ENCODE results near the gene ZNF385B. TPM values are rescaled to one million over a fixed set of nuclear protein-coding genes. Genes with fewer than 3 reads are reported as not detected.

Gene ZNF385B
- total RNA-seq, 1 donor from 2014 or later: 0.11 TPM

DNA sequence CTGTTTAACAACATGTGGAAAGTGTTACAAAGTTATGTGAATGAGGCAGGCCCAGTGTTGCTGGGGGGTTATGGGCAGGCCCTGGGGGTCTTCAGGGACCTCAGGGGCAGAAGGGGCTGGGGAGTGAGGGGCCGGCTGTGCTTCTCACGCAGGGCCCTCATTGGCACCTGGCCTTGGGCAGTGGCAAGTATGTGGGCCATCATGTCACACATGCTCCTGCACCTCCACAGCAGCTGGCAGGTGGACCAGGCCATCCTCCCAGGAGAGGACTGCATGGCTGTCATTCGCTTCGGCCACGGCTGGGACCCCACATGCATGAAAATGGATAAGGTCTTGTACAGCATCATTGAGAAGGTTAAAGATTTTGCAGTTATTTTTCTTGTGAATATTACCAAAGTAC, 47.4 kb downstream of the ZNF385B start:
- DNase-seq (ENCODE audit: low spot score in 2 of 2, unreplicated experiment in 2 of 2): no peak
- Mint-ChIP-seq H3K4me1 (no peaks in the 10 kb centered on the region), H3K9me3 (peaks cover 12% of the 10 kb centered on the region), H3K27ac (no peak overlapping the region), H3K27me3 (ENCODE audit: low read depth) (no peaks in the 10 kb centered on the region), H3K36me3 (peaks cover 4% of the 10 kb centered on the region), H3K4me3 (no peak overlapping the region)
- TF ChIP-seq, protein P1, sequence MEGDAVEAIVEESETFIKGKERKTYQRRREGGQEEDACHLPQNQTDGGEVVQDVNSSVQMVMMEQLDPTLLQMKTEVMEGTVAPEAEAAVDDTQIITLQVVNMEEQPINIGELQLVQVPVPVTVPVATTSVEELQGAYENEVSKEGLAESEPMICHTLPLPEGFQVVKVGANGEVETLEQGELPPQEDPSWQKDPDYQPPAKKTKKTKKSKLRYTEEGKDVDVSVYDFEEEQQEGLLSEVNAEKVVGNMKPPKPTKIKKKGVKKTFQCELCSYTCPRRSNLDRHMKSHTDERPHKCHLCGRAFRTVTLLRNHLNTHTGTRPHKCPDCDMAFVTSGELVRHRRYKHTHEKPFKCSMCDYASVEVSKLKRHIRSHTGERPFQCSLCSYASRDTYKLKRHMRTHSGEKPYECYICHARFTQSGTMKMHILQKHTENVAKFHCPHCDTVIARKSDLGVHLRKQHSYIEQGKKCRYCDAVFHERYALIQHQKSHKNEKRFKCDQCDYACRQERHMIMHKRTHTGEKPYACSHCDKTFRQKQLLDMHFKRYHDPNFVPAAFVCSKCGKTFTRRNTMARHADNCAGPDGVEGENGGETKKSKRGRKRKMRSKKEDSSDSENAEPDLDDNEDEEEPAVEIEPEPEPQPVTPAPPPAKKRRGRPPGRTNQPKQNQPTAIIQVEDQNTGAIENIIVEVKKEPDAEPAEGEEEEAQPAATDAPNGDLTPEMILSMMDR (IDR thresholded peaks at IDR 0.05; ENCODE audit: unreplicated experiment): no peak

DNA sequence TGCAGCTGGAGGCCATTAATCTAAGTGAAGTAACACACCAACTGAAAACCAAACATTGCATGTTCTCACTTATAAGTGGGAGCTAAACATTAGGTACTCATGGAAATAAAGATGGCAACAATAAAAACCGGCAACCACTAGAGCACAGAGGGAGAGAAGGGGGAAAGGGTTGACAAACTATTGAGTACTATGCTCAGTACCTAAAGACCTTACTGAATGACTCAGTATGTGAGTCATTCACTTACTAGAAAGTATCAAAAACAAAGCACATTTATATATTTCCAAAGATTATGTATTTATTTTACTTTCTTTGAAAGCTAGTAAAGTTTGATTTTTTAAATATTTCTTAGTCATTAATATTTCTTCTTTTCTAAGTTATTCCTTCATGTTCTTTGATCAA, 48.9 kb downstream of the ZNF385B start:
- TF ChIP-seq, protein P1 (IDR thresholded peaks at IDR 0.05; ENCODE audit: unreplicated experiment): no peak
- no peak overlapping the region for H3K27ac Mint-ChIP-seq

DNA sequence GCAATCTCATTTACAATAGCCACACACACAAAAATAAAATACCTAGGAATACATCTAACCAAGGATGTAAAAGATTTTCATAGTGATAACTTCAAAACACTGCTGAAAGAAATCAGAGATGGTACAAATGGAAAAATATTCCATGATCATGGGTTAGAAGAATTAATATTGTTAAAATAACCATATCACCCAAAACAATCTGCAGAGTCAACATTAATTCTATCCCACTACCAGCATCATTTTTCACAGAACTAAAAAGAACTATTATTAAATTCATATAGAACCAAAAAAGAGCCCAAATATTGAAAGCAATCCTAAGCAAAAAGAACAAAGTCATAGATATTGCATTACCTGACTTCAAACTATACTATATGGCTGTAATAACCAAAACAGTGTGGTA, 50.4 kb downstream of the ZNF385B start:
- TF ChIP-seq, protein P1 (IDR thresholded peaks at IDR 0.05; ENCODE audit: unreplicated experiment): no peak
- H3K4me3 Mint-ChIP-seq: no peak overlapping the region
- DNase-seq (ENCODE audit: low spot score in 2 of 2, unreplicated experiment in 2 of 2): no peak
- peaks cover 12% of the 10 kb centered on the region for H3K9me3 Mint-ChIP-seq
- H3K36me3 Mint-ChIP-seq: peaks cover 4% of the 10 kb centered on the region
- H3K27me3 Mint-ChIP-seq (ENCODE audit: low read depth): no peaks in the 10 kb centered on the region
- H3K4me1 Mint-ChIP-seq: no peaks in the 10 kb centered on the region
- no peak overlapping the region for H3K27ac Mint-ChIP-seq

More for the DNA sequence above, 48.9 kb downstream of the ZNF385B start:
- peaks cover 12% of the 10 kb centered on the region for H3K9me3 Mint-ChIP-seq
- no peak for DNase-seq (ENCODE audit: low spot score in 2 of 2, unreplicated experiment in 2 of 2)
- H3K4me3 Mint-ChIP-seq: no peak overlapping the region
- no peaks in the 10 kb centered on the region for H3K4me1 Mint-ChIP-seq
- peaks cover 4% of the 10 kb centered on the region for H3K36me3 Mint-ChIP-seq
- no peaks in the 10 kb centered on the region for H3K27me3 Mint-ChIP-seq (ENCODE audit: low read depth)

DNA sequence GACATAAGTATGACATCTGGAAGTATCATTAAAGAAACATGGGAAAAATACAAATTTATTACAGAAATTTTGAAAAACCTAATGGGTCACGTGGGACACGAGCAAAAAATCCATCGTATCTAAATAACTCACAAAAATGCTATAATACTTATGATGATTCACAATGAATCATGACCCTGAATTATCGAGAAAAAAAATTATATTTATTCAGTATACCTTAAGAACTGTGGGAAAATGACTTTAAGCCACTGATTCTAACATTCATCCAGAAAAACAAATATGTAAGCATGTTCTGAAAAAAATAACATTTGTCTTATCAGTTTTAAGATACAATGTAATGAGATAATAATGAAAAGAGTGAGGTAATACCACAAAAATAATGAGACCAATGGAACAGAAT, 51.8 kb downstream of the ZNF385B start:
- Mint-ChIP-seq H3K4me3 (no peak overlapping the region), H3K9me3 (peaks cover 12% of the 10 kb centered on the region), H3K27ac (no peak overlapping the region), H3K36me3 (peaks cover 4% of the 10 kb centered on the region), H3K4me1 (no peaks in the 10 kb centered on the region), H3K27me3 (ENCODE audit: low read depth) (no peaks in the 10 kb centered on the region)
- no peak for DNase-seq (ENCODE audit: low spot score in 2 of 2, unreplicated experiment in 2 of 2)
- TF ChIP-seq, protein P1 (IDR thresholded peaks at IDR 0.05; ENCODE audit: unreplicated experiment): no peak

DNA sequence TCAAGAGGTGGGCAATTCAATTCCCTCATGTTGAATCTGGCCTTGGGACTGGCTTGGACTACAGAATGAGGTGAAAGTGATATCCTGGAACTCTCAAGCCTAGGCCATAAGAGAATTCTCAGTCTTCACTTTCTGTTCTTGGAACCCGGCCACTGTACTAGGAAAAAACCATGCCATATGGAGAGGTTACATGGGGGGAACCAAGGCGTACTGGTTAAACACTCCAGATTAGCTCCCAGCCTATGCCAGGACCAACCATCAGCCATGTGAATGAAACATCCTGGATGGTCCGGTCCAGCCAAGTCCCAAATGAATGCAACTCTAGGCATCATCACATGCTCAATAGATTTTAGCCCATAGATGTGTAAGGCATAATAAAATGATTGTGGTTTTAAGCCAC, 56.4 kb downstream of the ZNF385B start:
- Mint-ChIP-seq H3K4me1 (no peaks in the 10 kb centered on the region), H3K36me3 (no peaks in the 10 kb centered on the region)
- TF ChIP-seq, protein P1 (IDR thresholded peaks at IDR 0.05; ENCODE audit: unreplicated experiment): no peak

DNA sequence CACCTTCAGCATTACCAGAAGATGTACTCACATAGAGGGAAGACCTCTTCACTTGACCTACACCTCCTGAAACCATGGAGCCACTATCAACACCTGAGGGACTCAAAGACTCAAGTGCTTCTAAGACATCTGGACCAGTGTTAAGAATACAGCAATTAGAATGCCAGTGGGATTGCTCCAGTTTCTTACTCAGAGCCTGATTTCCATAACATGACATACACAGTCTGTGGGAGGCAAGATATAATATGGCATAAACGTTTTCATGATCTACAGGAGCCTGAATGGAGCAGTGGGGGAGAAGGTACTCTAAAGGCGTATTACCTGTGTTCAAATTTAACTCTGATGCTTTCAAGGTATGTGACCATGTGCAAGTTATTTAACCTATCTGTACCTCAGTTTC, 57.2 kb downstream of the ZNF385B start:
- Mint-ChIP-seq H3K36me3 (no peaks in the 10 kb centered on the region), H3K27me3 (ENCODE audit: low read depth) (peaks cover 8% of the 10 kb centered on the region), H3K4me3 (no peak overlapping the region), H3K9me3 (no peaks in the 10 kb centered on the region), H3K4me1 (no peaks in the 10 kb centered on the region), H3K27ac (no peak overlapping the region)
- TF ChIP-seq, protein P1 (IDR thresholded peaks at IDR 0.05; ENCODE audit: unreplicated experiment): no peak
- no peak for DNase-seq (ENCODE audit: low spot score in 2 of 2, unreplicated experiment in 2 of 2)

More for the DNA sequence above, 56.4 kb downstream of the ZNF385B start:
- no peak for DNase-seq (ENCODE audit: low spot score in 2 of 2, unreplicated experiment in 2 of 2)
- Mint-ChIP-seq H3K27ac (no peak overlapping the region), H3K9me3 (no peaks in the 10 kb centered on the region), H3K27me3 (ENCODE audit: low read depth) (peaks cover 8% of the 10 kb centered on the region), H3K4me3 (no peak overlapping the region)
